ENCODE results near the gene BPIFB6.

DNA sequence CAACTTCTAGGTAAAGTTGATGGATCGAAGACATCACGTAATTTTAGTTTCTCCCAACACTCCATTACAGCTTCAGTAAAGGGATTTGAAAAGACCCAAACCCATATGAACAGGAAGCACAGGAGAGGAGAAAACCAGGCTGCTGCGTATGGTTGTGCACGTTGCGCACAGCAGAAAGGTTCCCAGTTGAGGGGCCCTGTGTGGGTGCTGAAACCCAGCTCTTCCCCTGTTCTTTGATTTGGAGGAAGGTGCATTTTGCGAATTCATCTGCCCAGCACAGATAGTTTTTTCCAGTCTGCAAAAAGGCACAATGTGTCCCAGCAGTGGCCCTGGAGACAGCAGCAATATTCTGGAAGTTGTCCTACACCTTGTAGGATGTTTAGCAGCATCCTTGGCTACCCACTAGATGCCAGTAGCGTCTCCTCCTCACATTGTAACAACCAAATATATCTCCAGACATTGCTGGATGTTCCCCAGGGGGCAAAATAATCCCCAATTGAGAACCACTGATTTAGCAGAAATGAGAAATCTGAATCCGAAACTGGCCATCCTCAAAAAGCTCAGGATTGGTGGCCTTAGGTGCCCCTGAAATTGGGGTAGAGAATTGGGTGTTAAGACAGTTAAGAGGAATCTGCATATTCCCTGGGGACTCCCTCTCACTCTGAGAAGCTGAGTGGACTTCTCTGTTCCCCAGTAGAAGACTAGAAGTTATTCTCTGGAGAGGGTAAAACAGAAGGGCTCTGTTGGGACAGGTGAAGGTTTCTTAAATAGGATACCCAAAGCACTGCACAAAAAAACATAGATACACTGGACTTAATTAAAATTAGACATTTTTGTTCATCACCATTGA is 39.4 kb upstream of the BPIFB6 start:
- TF ChIP-seq EZH2 (optimal IDR thresholded peaks at IDR 0.05; ENCODE audit: low read depth, low read length) (no peak), EZH2phosphoT487 (IDR thresholded peaks at IDR 0.05; ENCODE audit: low read length) (no peak)
- TF ChIP-seq, protein P1, sequence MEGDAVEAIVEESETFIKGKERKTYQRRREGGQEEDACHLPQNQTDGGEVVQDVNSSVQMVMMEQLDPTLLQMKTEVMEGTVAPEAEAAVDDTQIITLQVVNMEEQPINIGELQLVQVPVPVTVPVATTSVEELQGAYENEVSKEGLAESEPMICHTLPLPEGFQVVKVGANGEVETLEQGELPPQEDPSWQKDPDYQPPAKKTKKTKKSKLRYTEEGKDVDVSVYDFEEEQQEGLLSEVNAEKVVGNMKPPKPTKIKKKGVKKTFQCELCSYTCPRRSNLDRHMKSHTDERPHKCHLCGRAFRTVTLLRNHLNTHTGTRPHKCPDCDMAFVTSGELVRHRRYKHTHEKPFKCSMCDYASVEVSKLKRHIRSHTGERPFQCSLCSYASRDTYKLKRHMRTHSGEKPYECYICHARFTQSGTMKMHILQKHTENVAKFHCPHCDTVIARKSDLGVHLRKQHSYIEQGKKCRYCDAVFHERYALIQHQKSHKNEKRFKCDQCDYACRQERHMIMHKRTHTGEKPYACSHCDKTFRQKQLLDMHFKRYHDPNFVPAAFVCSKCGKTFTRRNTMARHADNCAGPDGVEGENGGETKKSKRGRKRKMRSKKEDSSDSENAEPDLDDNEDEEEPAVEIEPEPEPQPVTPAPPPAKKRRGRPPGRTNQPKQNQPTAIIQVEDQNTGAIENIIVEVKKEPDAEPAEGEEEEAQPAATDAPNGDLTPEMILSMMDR (IDR thresholded peaks at IDR 0.05; ENCODE audit: low read length) = no peak

Measured in MM.1S (cell line).